ENCODE measurements around the gene HUS1. TPM values are rescaled to one million over a fixed set of nuclear protein-coding genes. Genes with fewer than 3 reads are reported as not detected.
"Not testable (repeated sequence)": the region's sequence is repeated elsewhere in the genome, so short reads cannot be mapped to it uniquely, and the experiment has no call there.

Gene HUS1
- total RNA-seq, 2 donors from 2014 or later, result 15.2 to 16.9 TPM

DNA sequence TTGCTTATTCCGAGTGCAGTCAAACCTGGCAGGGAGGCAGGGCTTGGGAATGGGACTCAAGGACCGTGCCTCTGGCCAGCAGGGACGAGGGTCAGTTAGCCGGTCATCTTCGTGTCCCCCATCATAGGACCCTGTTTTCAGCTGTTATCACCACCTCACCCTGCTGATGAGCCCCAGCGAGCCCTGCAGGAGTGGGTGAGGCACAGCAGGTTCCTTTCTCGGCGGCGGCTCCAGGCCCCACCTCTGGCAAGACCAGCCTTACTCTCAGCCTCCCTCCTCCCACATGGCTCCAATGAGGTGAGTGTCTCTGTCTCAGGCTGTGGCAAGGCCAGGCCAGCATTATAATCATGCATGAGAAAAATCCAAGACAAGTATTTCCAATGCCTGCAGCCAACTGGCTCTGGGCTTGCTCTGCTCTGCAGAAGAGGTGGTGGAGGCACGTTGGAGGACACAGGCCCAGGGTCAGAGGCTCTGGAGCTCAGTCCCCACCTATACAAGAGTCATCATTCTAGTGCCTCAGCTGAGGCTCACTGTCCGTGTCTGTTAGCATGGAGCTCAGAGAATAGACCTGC is 46.9 kb downstream of the HUS1 start:
- TF ChIP-seq POLR2A (IDR thresholded peaks at IDR 0.05), result no peak
- TF ChIP-seq, protein P1, sequence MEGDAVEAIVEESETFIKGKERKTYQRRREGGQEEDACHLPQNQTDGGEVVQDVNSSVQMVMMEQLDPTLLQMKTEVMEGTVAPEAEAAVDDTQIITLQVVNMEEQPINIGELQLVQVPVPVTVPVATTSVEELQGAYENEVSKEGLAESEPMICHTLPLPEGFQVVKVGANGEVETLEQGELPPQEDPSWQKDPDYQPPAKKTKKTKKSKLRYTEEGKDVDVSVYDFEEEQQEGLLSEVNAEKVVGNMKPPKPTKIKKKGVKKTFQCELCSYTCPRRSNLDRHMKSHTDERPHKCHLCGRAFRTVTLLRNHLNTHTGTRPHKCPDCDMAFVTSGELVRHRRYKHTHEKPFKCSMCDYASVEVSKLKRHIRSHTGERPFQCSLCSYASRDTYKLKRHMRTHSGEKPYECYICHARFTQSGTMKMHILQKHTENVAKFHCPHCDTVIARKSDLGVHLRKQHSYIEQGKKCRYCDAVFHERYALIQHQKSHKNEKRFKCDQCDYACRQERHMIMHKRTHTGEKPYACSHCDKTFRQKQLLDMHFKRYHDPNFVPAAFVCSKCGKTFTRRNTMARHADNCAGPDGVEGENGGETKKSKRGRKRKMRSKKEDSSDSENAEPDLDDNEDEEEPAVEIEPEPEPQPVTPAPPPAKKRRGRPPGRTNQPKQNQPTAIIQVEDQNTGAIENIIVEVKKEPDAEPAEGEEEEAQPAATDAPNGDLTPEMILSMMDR (IDR thresholded peaks at IDR 0.05), result no peak
- Histone ChIP-seq H3K36me3 (replicated peaks in 1 of 2; ENCODE audit: insufficient read depth in 1 of 2, low read depth in 2 of 2) (no peaks in the 10 kb centered on the region), H3K9me3 (no peaks in the 10 kb centered on the region), H3K4me3 (no peak overlapping the region), H3K27me3 (no peaks in the 10 kb centered on the region), H3K27ac (no peak overlapping the region), H3K4me1 (no peaks in the 10 kb centered on the region)
- WGBS, 2 donors, result 82 to 86% methylated on average over 8 to 11 of the region's 11 CpGs
- ATAC-seq (no peak), DNase-seq (no peak)
- intact Hi-C loops (cut with DNase I), result no loop called here

DNA sequence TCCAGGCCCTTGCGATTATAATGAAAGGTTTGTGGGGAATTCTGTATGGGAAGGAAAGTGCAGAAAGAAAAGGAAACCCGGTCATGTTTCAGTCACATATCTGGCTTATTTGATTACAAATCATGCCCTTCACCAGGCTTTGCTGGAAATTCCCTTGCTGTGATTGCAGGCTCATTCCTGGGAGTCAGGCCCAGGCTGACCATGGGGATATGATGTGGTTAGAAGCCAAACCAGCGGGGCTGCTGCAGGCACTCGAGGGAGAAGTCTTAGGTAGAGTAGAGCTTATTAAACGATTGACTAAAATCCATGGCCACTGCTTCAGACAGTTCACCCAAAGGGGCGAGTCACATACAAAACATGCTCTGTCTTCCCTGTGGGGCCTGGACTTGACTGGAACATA is 47.4 kb downstream of the HUS1 start:
- Histone ChIP-seq H3K4me1 (no peaks in the 10 kb centered on the region), H3K9me3 (no peaks in the 10 kb centered on the region), H3K27me3 (no peaks in the 10 kb centered on the region), H3K36me3 (replicated peaks in 1 of 2; ENCODE audit: insufficient read depth in 1 of 2, low read depth in 2 of 2) (no peaks in the 10 kb centered on the region), H3K4me3 (no peak overlapping the region), H3K27ac (no peak overlapping the region)
- TF ChIP-seq POLR2A (IDR thresholded peaks at IDR 0.05), result no peak
- TF ChIP-seq, protein P1 (IDR thresholded peaks at IDR 0.05), result no peak
- intact Hi-C loops (cut with DNase I), result no loop called here
- DNase-seq (no peak), ATAC-seq (no peak)
- 47 to 62% methylated on average over 6 of the region's 6 CpGs for WGBS, 2 donors

DNA sequence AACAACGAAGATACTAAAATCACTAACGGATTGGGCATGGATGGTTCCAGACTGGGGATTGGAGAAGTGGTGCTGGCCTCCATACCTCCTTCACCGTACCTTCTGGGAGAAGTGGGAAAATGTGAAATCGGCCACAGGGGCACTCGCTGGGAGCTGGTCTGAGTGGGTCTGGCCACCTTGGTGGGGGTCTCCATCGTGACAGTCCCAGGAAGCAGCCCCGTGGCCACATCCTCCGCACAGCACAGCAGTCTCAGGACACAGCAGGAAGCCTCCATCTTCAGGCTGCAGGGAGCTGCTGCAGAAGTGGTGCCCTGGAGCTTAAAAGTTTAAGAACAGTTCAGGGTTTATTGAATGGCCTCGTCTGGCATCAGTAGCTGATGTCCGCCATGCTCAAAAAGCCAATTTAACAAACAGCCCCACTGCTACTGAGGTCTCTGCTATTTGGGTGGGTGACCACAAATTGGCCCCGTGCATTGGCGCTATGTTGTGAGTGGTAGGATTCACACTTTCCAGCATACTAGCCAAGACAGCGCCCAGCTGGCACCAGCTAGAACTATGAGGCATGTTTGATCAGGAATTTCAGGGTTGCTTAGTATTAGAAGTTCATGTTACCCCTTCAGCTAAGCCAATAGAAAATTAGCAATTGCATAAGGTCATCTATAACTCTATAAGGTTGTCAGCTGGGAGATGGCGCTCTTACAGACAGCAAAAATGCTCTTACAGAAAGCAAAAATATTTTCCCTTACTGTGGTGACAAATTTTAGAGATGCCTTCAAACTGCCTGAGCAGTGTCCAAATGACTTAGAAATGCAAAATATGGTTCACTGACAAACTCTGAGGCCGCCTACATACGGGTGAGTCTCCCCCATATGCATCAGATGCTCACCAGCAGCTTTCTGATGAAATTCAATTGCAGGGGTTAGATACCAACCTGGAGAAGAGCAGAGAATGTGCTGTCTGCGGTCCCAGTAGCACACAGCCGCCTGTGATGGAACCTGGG is 48.1 kb downstream of the HUS1 start:
- no peak for ATAC-seq
- Histone ChIP-seq H3K4me3 (no peak overlapping the region), H3K4me1 (no peaks in the 10 kb centered on the region), H3K9me3 (no peaks in the 10 kb centered on the region), H3K27ac (no peak overlapping the region), H3K36me3 (replicated peaks in 1 of 2; ENCODE audit: insufficient read depth in 1 of 2, low read depth in 2 of 2) (no peaks in the 10 kb centered on the region), H3K27me3 (no peaks in the 10 kb centered on the region)
- WGBS, 2 donors, result 90 to 94% methylated on average over 16 to 18 of the region's 18 CpGs
- intact Hi-C loops (cut with DNase I), result no loop called here
- TF ChIP-seq POLR2A (IDR thresholded peaks at IDR 0.05), result no peak
- TF ChIP-seq, protein P1 (IDR thresholded peaks at IDR 0.05), result no peak
- no peak for DNase-seq

DNA sequence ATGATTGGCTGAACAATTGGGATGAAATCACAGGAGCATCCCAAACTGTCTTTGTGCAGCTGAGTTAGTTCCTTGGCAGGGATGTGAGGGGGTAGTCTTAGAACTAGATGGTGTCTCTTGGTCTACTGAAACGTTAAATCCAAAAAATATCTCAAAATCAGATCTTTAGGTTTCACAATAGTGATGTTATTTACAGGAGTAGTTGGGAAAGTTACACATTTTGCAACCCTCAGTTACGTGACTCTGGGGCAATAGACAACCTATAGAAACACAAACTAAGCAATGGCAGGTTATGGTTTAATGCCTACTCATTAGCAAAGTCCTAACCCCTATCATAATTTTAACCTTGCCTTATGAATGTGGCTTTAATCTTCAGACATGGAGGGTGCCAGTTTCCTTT is 55.1 kb downstream of the HUS1 start:
- Histone ChIP-seq H3K27ac (no peak overlapping the region), H3K4me3 (no peak overlapping the region), H3K9me3 (no peaks in the 10 kb centered on the region), H3K36me3 (replicated peaks in 1 of 2; ENCODE audit: insufficient read depth in 1 of 2, low read depth in 2 of 2) (no peaks in the 10 kb centered on the region), H3K27me3 (no peaks in the 10 kb centered on the region), H3K4me1 (no peaks in the 10 kb centered on the region)
- intact Hi-C loops (cut with DNase I), result no loop called here
- 53 to 57% methylated on average over 2 of the region's 2 CpGs for WGBS, 2 donors
- ATAC-seq (no peak), DNase-seq (no peak)
- no peak for TF ChIP-seq POLR2A (IDR thresholded peaks at IDR 0.05)
- TF ChIP-seq, protein P1 (IDR thresholded peaks at IDR 0.05), result no peak

DNA sequence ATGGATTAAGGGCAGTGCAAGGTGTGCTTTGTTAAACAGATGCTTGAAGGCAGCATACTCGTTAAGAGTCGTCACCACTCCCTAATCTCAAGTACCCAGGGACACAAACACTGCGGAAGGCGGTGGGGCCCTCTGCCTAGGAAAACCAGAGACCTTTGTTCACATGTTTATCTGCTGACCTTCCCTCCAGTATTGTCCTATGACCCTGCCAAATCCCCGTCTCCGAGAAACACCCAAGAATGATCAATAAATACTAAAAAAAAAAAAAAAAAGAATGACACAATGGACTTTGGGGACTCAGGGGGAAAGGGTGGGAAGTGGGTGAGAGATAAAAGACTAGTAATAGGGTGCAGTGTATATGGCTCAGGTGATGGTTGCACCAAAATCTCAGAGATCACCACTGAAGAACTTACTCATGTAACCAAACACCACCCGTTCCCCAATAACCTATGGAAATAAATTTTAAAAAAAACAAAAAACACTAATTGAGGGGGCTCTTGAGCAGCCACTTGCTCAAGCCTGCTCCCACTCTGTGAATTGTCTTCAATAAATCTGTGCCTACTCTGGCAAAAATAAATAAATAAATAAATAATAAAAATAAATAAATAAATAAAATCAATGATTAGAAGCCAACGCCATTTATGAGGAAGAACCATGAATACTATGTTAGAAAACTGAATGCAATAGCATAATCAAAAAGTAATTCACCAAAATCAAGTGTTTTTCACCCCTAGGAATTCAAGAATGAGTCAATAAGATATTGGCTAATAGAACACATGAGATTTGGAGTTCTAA is 56.1 kb downstream of the HUS1 start:
- DNase-seq, result not testable (repeated sequence)
- 51 to 56% methylated on average over 7 to 8 of the region's 8 CpGs for WGBS, 2 donors

DNA sequence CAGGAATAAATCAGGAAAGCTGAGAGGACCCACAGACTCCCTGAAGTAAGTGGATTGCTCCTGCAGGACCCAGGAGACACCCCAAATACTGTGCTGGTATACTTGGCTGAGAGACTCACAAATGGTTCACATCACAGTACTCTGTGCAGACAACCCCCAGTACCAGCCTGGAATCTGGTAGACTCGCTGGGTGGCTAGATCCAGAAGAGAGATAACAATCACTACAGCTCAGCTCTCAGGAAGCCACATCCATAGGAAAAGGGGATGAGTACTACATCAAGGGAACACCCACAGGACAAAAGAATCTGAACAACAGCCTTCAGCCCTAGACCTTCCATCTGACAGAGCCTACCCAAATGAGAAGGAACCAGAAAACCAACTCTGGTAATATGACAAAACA is 62.9 kb downstream of the HUS1 start:
- H3K4me1 ChIP-seq; H3K9me3 ChIP-seq; ATAC-seq; DNase-seq; H3K27me3 ChIP-seq; H3K27ac ChIP-seq; H3K36me3 ChIP-seq (replicated peaks in 1 of 2; ENCODE audit: insufficient read depth in 1 of 2, low read depth in 2 of 2); H3K4me3 ChIP-seq; intact Hi-C loops (cut with DNase I): not testable (repeated sequence)
- WGBS, 2 donors, result 88 to 100% methylated on average over 1 of the region's 1 CpG

More for the DNA sequence above, 56.1 kb downstream of the HUS1 start:
- H3K4me1 ChIP-seq; H3K4me3 ChIP-seq; H3K9me3 ChIP-seq; H3K27me3 ChIP-seq; ATAC-seq; intact Hi-C loops (cut with DNase I); H3K27ac ChIP-seq; H3K36me3 ChIP-seq (replicated peaks in 1 of 2; ENCODE audit: insufficient read depth in 1 of 2, low read depth in 2 of 2): not testable (repeated sequence)

Measured in body of pancreas (tissue), 4 donors.